NOMO-1 treated with DMSO at 0.1 percent for 48 hours (cell line): ENCODE data around the gene DENND1A.
A peak's percentile ranks its signal among the peaks of the same experiment; 100 is the strongest.
"Not testable (repeated sequence)": the region's sequence is repeated elsewhere in the genome, so short reads cannot be mapped to it uniquely, and the experiment has no call there.

Experiments used
- DNase-seq: peaks from one replicate; lab custom pipeline; 2025; ENCODE audit not compliant: unreplicated experiment; lab: John Stamatoyannopoulos, UW

DENND1A gene

DNA sequence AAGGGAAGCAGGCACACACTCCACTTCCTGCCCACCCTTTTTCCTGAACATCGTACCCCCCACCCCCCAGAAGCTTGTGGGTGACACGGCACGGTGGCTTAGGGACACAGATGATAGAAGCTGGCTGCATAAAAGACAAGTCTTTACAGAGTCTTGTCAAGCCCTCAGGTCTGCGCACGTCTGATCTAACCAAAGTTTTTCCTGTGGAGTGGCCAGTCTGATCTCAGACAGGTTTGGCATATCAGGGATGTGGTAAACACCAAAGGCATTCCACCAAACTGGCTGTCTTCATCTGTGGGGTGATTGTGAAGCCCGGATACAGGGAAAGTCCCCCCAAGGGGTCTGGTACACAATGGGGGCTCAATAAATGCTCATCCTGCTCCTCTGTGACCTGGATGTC lies 523.9 kb downstream of the DENND1A start:
- no peak for DNase-seq

DNA sequence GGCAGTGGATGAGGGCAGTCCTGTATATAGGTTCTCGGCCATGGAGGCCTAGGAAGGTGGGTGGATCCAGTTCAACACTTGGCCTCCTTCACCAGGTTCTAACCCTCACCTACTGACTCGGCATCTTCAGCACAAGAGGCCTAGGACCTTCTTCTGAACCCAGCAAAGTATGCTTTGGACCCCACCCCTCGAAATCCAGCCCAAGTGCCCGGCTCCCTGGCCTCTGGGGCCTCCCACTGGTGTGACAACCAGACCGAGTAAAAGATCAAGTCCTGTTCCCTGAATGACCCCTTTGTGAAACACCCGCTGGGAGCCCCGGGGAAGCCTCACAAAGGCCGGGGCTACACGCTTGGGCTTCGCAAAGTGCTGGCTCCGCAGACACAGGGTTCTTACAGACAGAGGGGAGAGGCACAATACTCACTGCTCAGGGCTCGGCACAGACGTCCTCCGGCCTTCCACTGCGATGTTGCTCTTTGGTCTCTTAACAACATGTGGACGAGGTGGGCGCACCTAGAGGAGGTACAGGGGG lies 526.9 kb downstream of the DENND1A start:
- no peak for DNase-seq

GRCh38 chr9:123401879-123402513 lies 527.9 kb downstream of the DENND1A start:
- DNase-seq: no peak

GRCh38 chr9:123400926-123401503 lies 528.9 kb downstream of the DENND1A start:
- no peak for DNase-seq

DNA sequence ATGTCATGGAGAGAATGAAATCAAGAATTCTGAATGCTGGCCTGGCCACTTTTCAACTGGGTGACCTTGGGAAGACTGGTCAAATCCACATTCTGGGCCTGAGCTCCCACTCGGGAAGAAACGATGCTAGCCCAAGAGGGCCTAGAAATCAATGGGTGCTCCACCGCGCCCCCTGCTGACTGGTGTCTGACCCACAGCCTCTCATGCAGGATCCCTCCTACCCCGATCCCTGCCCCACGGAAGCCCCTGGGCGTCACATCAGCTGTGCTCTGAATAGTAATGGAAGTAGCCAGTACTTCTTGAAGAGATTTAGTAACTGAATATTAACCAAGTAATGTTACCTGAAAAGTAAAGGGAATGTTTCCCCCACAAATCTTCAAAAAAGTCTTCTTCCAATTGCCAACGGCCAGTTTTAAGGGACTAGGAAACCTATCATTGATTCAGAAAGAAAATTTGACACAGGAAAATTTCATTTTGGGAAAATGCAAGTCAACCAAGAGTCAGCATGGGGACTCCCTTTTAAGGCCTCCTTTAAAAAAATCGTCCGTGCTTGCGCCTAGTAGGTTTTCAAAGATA lies 530.0 kb downstream of the DENND1A start:
- DNase-seq: no peak

GRCh38 chr9:123398938-123399337 lies 531.0 kb downstream of the DENND1A start:
- not testable (repeated sequence) for DNase-seq

DNA sequence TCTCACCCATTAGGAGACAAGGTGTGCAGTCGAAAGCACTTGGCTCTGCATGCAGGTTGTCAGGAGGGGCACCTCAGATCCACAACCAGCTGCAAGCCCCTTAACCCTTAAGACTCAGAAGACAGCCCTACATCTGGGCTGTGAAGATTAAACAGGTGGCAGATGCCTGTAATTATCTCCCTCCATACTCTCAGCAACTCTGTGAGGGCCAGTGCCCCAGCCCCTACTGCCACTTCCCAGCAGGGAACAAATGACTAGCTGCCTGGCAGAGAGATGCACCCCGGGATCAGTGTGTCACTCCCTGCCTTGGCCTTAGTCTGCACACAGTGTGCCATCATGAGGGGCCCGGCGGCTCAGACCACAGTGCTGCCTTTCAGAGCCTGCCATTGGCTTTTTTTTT lies 532.0 kb downstream of the DENND1A start:
- no peak for DNase-seq

DNA sequence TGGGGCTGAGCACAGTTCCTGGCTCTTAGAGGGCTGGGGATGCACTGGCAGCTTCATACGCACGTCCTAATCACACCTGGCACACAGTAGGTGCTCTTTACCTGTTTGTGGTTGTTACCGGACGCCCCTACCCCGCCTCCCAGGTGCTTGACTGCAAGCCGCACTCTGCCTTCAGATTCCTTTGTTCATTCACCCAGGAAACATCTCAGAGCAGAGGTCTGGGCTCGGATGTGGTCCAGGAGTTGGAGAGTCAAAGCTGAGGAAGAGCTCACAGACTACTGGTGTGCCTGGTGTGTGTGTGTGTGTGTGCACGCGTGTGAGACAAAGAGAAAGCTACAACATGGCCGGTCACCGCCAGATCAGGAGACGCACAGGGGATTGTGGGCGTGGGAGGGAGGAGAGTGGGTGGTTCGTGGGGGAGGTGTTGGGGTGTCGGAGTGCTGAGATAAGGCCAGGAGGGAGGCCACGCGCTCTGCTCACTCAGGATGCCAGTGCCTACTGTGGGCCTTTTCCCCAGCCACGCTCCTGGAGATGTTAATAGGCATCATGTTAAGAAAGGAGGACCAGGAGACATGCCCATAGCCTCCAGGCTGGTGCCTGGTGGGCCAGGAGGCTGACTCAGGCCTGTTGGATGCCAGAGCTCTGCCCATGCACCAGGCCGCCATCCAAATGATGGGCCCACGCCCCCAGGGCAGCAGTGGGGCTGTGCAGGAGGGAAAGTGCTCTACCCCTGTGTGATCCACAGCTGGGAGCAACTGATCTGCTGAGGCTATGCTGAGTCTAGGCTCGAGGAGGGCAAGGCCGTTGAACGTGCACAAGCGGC lies 534.0 kb downstream of the DENND1A start:
- DNase-seq: no peak

DNA sequence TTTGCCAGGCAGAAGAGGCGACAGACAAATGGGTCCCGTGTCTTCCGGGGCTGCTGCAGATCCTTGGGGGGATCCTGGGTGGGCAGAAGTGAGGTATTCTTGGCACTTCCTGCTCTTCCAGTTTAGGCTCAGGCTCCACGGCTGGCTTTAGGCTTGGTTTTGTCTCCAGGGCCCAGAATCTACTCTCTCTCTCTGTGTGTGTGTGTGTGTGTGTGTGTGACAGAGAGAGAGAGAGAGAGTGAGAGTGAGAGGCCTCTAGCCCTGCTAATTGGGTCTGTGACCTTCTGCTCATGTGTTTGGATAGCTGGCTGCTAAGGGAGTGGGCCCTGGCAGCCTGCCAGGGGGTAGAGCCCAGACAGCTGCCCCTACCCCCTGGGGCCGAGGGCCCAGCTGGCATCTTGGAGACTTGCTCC lies 534.6 kb downstream of the DENND1A start:
- no peak for DNase-seq

DNA sequence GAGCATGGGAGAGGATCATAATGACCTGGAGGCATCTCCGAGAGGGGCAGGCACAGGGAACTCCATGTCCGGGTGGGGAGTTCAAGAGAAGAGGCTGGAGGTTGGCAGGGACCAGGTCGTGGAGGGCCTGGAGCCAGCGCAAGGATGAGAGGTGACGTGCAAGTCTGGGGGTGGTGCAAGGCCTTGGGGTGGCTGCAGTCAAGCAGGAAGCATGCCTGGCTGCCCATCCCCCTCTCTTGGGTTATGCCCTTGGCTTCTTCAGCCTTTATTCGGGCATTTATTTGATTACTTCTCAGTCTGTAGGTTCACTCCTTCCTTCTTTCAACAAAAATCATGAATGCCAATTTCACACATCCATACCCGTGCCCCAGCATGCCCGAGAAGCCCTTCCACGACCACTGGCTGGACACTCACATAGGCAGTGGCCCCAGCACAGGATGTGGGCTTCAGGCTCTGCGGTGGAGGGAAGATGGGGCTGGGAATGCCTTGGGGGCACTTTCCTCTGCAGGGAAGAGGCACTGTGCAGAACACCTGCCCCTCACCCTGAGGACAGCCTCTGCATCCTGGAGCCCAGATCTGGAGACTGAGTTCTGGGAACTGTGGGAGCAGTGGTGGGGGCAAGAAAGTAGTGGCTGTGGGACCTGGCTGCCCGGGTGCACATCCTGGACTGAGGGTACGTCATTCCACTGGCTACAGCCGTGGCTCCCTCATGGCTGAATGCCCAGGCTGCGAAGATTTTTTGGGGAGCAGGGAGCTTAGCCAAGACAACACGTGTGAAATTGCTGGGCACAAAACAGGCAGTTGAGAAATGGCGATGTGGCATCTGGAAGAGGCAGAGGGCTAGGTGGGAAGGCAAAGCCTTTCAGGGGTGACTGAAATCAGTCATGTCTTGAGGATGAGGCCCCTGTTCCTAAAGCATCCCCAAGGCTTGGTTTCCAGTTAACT lies 535.4 kb downstream of the DENND1A start:
- DNase-seq: no peak

DNA sequence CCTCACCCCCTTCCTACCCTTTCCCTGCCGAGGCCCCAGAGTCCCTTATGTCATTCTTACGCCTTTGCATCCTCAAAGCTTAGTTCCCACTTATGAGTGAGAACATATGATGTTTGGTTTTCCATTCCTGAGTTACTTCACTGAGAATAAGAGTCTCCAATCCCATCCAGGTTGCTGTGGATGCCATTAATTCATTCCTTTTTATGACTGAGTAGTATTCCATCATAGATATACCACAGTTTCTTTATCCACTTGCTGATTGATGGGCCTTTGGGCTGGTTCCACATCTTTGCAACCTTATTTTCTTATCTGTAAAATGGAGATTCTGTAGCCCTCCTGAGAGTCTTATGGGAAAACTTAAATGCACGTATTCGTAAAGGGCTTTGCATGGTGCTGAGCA lies 537.1 kb downstream of the DENND1A start:
- no peak for DNase-seq

- no peak for DNase-seq
Observed at GRCh38 chr9:123391946-123392345, 538.0 kb downstream of the DENND1A start.

- no peak for DNase-seq
Observed at GRCh38 chr9:123391233-123391632, 538.7 kb downstream of the DENND1A start.

DNA sequence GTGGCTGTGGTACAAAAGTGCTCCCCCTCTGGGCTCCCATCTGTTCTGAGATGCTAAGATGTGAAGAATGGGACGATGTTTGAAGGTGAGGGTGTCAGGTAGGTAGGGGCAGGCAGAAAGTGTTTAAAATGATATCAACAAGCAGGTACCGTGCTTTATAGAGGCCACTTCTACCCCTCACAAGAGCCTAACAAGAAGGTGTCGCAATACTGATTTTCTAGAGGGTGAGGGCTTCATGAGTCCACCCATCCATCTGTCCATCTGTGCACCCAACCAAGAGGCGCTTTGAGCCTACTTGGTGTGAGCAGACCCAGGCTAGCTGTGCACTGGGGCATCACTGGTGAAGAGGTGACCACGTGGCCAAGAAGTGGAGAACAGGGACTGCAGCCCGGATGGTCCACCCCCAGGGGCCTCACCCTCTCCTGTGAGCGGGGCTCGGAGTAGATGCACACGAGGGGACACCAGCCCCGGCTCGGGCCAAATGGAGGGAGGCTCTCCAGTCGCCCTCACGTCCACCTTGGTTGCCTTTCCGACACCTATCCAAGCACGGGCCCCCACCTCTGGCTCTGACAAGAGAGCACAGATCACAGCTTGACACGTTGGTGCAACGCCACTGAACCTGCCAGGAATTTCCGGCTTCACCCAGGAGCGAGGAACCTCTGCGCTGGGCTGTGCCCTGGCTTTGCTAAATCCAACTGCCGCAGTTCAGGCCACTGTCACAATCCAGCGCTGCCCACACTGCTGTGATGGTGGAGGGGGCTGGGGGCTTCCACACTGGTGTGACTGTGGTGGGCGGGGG lies 539.4 kb downstream of the DENND1A start:
- no peak for DNase-seq

- DNase-seq: no peak
Observed at GRCh38 chr9:123389698-123390097, 540.2 kb downstream of the DENND1A start.

DNA sequence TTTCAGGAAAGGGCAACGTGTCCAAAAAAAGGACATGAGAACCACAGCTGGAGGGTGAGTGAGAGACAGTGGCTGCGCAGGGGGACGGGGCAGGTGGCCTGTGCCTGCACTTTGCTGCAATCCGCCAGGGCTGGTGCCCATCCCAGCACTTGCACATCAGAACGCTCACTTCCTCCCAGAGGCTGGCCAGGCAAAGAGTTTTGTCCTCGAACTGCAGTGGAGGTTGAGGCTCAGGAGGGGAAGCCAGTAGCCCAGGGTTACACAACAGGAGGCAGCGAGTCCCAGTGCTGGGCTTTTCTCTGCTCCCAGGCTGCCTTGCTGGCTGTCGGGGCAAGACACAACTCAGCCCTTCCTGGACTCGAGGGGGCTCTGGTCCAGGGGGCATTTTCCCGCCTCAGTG lies 540.9 kb downstream of the DENND1A start:
- peak; percentile 81 for DNase-seq

DNA sequence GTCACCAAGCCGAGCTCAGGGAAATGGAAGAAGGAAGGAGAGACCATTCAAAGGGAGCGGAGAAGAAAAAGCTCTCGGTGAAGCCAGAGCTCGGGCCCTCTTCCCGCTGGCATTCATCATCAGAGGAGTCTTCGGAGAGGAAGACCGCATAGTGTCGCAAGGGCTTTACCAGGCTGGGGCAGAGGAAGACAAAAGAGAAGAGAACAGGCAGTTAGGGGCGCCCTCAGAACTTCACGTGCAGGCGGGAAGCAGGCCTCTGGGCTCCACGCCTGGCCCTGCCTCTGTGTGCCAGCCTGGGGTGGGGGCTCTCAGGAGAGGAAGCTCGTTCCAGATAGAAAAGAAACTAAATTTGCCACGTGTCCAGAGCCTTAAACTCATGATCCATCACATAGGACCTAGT lies 542.2 kb downstream of the DENND1A start:
- DNase-seq: peak; percentile 67

DNA sequence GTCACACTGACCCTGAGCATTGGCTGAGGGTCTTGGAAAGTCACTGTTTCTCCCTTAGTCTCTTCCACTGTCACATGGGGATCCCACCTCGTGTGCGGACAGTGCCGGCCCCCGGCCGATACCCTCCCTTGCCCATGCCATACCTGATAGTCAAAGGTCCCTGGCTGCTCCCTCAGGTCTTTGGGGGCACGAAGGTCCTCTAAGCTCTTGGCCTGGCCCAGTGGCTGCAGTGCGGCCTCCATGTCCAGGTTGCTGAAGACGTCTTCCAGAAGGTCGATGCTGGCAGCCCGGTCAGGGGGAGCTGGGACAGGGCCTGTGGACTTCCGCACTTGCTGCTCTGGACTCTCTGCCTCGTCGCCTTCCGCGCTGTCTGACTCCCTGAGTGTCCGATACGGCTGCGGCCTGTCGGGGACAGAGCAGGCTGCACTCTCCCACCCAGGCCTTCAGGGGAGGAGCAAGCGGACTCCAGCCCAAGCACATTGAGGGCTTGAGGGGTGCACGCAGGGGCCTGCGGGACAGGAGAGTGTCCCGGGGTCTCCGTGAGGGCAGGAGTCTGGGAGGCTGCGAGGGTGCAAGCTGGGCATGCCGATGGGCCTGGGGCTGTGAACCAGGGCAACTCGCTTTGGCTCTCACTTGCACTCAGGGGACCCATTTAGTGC lies 546.3 kb downstream of the DENND1A start:
- no peak for DNase-seq
